Testis (tissue), 2 donors: ENCODE measurements around the gene PTPN3.

Source experiments
- CTCF ChIP-seq, 3 experiments: fragments of 450-650 bp in 2 of 3; fragments of 200-600 bp in 1 of 3; sonication (generic) in 1 of 3; IDR thresholded peaks; one replicate each; pipeline ENCODE4 v1.5.1; 2016 to 2019; ENCODE audit warnings: antibody characterized with exemption in 3 of 3, mild to moderate bottlenecking in 2 of 3, moderate library complexity in 1 of 3
- POLR2A ChIP-seq: fragments of 450-650 bp; IDR thresholded peaks from one replicate; pipeline ENCODE4 v1.6.1; 2017; ENCODE audit warnings: antibody characterized with exemption, mild to moderate bottlenecking, moderate library complexity

GRCh38 chr9:109459423-109459822, 38.7 kb downstream of the PTPN3 start:
- TF ChIP-seq CTCF (IDR thresholded peaks at IDR 0.05) (no peak), POLR2A (no peak)
